GM12891 (cell line): ENCODE measurements around the gene HEPH.

Experiments
- PAX5 ChIP-seq: IDR thresholded peaks from 2 replicates; pipeline ENCODE4 v1.6.1; 2011; ENCODE audit warnings: low read length, moderate library complexity, mild to moderate bottlenecking; ENCODE audit not compliant: insufficient read depth, severe bottlenecking
- POLR2A ChIP-seq: IDR thresholded peaks from 2 replicates; pipeline ENCODE4 v1.6.1; 2011; ENCODE audit warnings: low read depth, low read length, control low read depth
- POLR2AphosphoS5 ChIP-seq: IDR thresholded peaks from 2 replicates; pipeline ENCODE4 v1.6.1; 2011; ENCODE audit warnings: low read depth, low read length, control low read depth
- POU2F2 ChIP-seq: IDR thresholded peaks from 2 replicates; pipeline ENCODE4 v1.6.1; 2011; ENCODE audit warnings: low read depth, mild to moderate bottlenecking, control low read depth, low read length, moderate library complexity
- SPI1 ChIP-seq: IDR thresholded peaks from 2 replicates; pipeline ENCODE4 v1.6.1; 2011; ENCODE audit warnings: low read depth, low read length, control low read depth
- TAF1 ChIP-seq: IDR thresholded peaks from 2 replicates; pipeline ENCODE4 v1.6.1; 2011; ENCODE audit warnings: low read depth, low read length, control low read depth

GRCh38 chrX:66164931-66165330, 884 bp downstream of the HEPH start:
- TF ChIP-seq TAF1: no peak
- no peak for TF ChIP-seq POLR2AphosphoS5
- no peak for TF ChIP-seq POLR2A
- no peak for TF ChIP-seq SPI1
- TF ChIP-seq PAX5: no peak
- no peak for TF ChIP-seq POU2F2
